Activated CD8-positive, alpha-beta memory T cell treated with anti-CD3 and anti-CD28 coated beads, Interleukin-2, amount 10 ng/mL, durations not matched to agents 7 days and 5 days (primary cell): Measurements from ENCODE around the gene BMERB1. TPM values are rescaled to one million over a fixed set of nuclear protein-coding genes. Genes with fewer than 3 reads are reported as not detected.

Experiments used
- ATAC-seq: fragments of 150-1000 bp; cut with Tn5 transposase; one replicate; pipeline ENCODE4 v1.10.0; 2021; ENCODE audit warnings: moderate library complexity
- CTCF ChIA-PET: fragments of 350-600 bp; sonication (Branson Sonifier 250); formaldehyde crosslinking; loops from one replicate; lab custom pipeline; 2021; ENCODE audit warnings: antibody characterized with exemption; lab: Charles Lee
- DNase-seq: peaks from one replicate; pipeline ENCODE4 v3.0.0-alpha.2; 2020
- H3K27ac Mint-ChIP-seq: one replicate; pipeline ENCODE4 v1.8.0; 2021; ENCODE audit warnings: mild to moderate bottlenecking, mixed read lengths
- H3K27me3 Mint-ChIP-seq: one replicate; pipeline ENCODE4 v1.8.0; 2021; ENCODE audit warnings: mixed read lengths
- H3K36me3 Mint-ChIP-seq: one replicate; pipeline ENCODE4 v1.8.0; 2021; ENCODE audit warnings: mild to moderate bottlenecking, mixed read lengths
- H3K4me1 Mint-ChIP-seq: one replicate; pipeline ENCODE4 v1.8.0; 2021; ENCODE audit warnings: mixed read lengths
- H3K4me3 Mint-ChIP-seq: one replicate; pipeline ENCODE4 v1.8.0; 2021; ENCODE audit warnings: mild to moderate bottlenecking, moderate library complexity, mixed read lengths
- H3K9me3 Mint-ChIP-seq: one replicate; pipeline ENCODE4 v1.8.0; 2022; ENCODE audit warnings: low read depth, mixed read lengths
- total RNA-seq, 2 experiments: library from RNA; stranded (reverse); gene quantifications; one replicate each; pipeline ENCODE4 v1.2.3, GENCODE V29; 2021

Gene BMERB1
- total RNA-seq, 2 experiments from 2014 or later: 4.5 to 11.9 TPM

DNA sequence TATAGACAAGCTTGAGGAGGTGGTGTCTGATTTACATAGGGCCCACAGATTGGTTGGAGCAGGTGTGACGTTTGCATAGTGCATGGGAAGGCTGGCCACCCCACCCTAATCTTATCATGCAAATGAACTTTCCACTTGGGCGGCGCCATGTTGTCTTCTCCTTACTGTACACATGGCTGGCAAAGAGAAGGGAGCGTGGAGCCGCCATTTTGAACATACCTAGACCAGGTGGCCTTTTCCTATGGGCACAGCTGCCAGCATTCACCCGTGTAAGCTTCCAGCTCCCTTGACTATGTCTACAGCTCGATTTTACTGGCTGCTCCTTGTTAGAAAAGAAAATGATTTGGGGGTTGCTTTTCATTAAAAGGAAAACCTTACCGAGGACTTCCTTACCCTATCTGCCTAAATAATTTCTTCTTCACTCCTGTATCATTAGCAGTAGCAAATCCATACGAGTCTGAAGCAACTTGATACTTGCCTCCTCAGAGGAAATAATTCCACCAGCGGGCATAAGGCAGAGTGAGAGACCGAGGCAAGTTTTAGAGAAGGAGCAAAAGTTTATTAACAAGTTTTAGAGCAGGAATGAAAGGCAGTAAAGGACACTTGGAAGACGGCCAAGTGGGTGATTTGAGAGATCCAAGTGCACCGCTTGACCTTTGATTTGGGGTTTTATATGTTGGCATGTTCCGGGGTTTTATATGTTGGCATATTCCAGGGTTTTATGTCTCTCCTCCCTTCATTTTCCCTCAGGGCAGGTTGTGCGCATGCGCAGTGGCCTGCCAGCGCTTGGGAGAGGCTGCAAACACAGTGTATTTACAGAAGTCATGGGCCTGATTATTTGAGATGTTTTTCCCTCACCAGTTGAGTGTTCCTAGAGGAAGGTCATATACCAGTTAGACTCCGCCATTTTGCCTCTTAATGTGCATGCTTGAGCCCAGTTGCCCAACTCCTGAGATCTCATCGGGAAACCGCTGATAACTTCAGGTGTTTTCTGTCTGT is 142.9 kb downstream of the BMERB1 start:
- Mint-ChIP-seq H3K36me3 (peaks cover 7% of the 10 kb centered on the region), H3K4me1 (peaks cover 4% of the 10 kb centered on the region), H3K4me3 (no peak overlapping the region), H3K27me3 (no peaks in the 10 kb centered on the region), H3K27ac (no peak overlapping the region), H3K9me3 (no peaks in the 10 kb centered on the region)
- DNase-seq (no peak), ATAC-seq (no peak)
- CTCF ChIA-PET: no interaction called here

DNA sequence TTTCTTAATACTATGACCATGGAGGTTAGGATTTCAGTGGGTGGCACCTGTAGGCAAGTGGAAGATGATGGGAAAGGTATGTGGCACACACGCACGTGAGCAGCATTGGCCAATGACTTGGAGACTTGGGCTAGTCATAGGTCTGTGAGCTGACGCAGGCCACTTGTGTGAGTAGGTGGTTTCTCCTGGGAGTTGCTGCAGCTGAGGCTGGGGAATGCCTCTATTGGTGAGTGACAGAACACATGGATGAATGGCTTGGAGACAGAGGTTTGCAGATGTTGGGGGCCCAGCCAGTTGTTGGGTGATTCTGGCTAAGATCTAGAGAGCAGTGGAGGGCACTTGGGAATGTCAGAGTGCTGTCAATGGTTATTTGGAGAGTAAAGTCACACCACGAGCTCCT is 144.4 kb downstream of the BMERB1 start:
- Mint-ChIP-seq H3K27ac (no peak overlapping the region), H3K4me3 (no peak overlapping the region), H3K4me1 (peaks cover 4% of the 10 kb centered on the region), H3K9me3 (no peaks in the 10 kb centered on the region), H3K36me3 (peaks cover 4% of the 10 kb centered on the region), H3K27me3 (no peaks in the 10 kb centered on the region)
- ATAC-seq (no peak), DNase-seq (no peak)
- CTCF ChIA-PET: no interaction called here

DNA sequence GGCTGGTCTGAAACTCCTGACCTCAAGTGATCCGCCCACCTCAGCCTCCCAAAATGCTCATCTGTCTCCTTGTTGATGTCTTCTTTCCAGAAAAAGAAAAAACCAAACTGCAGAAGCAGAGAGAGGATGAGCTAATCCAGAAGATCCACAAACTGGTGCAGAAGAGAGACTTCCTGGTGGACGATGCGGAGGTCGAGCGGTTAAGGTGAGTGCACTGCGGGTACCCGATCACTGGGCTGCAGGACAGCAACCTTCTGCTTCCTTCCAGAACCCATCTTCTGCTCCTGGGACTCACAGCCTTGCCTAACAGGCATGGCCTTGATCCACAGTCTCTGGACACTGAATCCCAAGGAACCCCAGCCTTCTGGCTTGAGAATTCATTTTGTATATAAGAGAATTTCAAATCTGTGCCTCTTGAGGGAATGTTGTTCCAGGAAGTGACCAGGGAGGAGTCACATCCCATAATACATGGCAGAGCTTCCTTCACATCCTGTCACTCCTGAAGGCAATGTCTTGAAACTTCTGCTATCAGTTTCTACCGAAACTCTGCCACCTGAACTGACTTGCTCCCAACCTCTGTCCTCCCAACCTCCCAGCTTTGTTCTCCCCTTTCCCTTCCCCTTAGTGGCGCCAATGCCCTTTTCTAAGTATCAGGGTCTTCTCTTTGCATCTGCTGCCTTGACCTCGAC is 146.9 kb downstream of the BMERB1 start:
- DNase-seq: no peak
- no peak overlapping the region for H3K4me3 Mint-ChIP-seq
- ATAC-seq: no peak
- H3K36me3 Mint-ChIP-seq: peaks cover 16% of the 10 kb centered on the region
- CTCF ChIA-PET: interaction anchor here (0.7 to 1.0 kb wide), 2 partner anchors 9 to 127 kb away, joined by 3 to 4 read pairs; no protein-coding TSS in a partner anchor
- H3K9me3 Mint-ChIP-seq: peaks cover 4% of the 10 kb centered on the region
- peaks cover 2% of the 10 kb centered on the region for H3K4me1 Mint-ChIP-seq
- no peaks in the 10 kb centered on the region for H3K27me3 Mint-ChIP-seq
- no peak overlapping the region for H3K27ac Mint-ChIP-seq

DNA sequence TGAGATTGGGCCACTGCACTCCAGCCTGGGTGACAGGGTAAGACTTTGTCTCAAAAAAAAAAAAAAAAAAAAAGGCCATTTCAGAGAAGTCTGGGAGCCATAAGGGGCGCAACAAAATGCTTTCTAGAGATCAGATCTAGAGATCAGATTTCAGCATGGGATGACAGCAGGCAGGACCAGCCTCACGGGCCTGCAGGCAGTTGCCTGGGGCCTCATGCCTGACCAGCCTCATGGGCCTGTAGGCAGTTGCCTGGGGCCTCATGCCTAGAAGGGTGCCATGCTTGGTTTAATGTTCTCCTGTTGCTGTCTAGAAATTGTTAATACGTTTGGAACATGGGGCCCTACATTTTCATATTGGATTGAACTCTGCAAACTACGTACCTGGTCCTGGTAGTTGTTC is 149.1 kb downstream of the BMERB1 start:
- no peaks in the 10 kb centered on the region for H3K27me3 Mint-ChIP-seq
- H3K4me3 Mint-ChIP-seq: no peak overlapping the region
- peaks cover 13% of the 10 kb centered on the region for H3K9me3 Mint-ChIP-seq
- DNase-seq: no peak
- H3K4me1 Mint-ChIP-seq: peaks cover 2% of the 10 kb centered on the region
- no peak overlapping the region for H3K27ac Mint-ChIP-seq
- peaks cover 33% of the 10 kb centered on the region for H3K36me3 Mint-ChIP-seq
- CTCF ChIA-PET: no interaction called here
- ATAC-seq: no peak

DNA sequence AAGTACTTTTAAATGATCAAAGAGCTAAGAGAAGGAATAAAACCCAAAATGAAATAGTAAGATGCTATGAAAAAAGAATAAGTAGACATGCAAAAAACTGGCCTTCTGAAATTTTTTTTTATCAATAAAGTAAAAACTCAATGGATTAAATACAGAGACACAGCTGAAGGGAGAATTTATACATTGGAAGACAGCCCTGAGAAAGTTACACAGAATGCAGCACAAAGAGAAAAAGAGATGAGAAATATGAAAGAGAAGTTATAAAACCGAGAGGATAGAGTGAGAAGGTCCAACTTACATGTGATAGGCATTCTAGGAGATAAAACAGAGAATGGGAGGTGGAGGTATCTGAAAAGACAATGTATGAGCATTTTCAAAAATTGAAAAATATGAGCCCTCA is 151.6 kb downstream of the BMERB1 start:
- H3K27ac Mint-ChIP-seq: peak overlapping the region; percentile 10
- DNase-seq: no peak
- ATAC-seq: no peak
- H3K4me1 Mint-ChIP-seq: peaks cover 13% of the 10 kb centered on the region
- no peak overlapping the region for H3K4me3 Mint-ChIP-seq
- CTCF ChIA-PET: no interaction called here
- H3K36me3 Mint-ChIP-seq: peaks cover 42% of the 10 kb centered on the region
- no peaks in the 10 kb centered on the region for H3K27me3 Mint-ChIP-seq
- peaks cover 13% of the 10 kb centered on the region for H3K9me3 Mint-ChIP-seq

DNA sequence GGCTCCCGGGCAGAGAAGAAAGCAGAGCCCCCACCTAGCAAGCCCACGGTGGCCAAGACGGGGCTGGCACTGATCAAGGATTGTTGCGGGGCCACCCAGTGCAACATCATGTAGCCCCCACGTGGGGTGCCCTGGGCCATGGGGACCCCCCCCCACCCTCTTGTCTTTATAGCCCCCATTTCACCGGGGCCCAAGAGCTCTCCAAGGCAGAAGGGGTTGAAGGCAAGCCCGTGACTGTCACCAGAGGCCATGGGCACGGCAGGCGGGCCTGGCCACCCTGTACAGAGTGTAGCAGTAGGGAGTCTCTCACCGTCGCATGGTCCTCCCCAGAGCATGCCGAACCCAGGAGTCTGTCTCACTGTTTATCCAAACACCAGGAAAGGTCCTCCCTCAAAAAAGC is 152.3 kb downstream of the BMERB1 start:
- H3K27me3 Mint-ChIP-seq: no peaks in the 10 kb centered on the region
- ATAC-seq (no peak), DNase-seq (no peak)
- H3K9me3 Mint-ChIP-seq: peaks cover 13% of the 10 kb centered on the region
- peaks cover 42% of the 10 kb centered on the region for H3K36me3 Mint-ChIP-seq
- CTCF ChIA-PET: no interaction called here
- peaks cover 19% of the 10 kb centered on the region for H3K4me1 Mint-ChIP-seq
- no peak overlapping the region for H3K4me3 Mint-ChIP-seq
- H3K27ac Mint-ChIP-seq: no peak overlapping the region

DNA sequence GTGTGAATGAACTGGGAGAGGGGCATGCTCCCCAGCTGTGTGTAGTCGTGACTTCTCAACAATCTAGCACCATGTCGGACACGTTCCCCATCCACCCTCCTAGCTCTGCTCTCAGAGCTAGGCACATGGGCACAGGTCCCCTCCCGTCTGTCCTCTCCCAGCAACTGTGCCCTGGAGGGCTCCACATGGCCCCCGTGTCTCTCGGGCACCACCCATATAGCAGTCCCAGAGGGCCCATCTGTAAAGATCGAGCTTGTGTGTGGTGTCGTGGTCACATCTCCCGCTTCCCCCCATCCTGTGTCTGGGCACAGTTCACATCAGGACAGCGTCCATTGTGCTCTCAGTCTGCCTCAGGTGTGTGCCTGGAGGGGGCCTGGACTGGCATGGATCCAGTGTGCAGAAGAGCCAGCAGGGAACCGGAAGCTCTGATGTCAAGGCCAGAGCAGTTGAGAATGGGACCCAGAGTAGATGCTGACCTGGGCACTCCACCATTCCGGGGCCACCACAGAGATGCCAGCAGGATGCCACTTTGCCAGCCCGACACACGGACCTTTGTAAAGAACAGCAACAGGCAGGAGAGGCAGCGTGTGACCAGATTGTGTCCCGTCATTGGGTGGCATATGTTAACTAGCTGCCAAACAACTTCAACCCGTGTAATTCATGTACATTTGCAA is 152.9 kb downstream of the BMERB1 start:
- CTCF ChIA-PET: no interaction called here
- Mint-ChIP-seq H3K27me3 (no peaks in the 10 kb centered on the region), H3K4me1 (peaks cover 21% of the 10 kb centered on the region), H3K4me3 (no peak overlapping the region), H3K27ac (no peak overlapping the region), H3K9me3 (peaks cover 13% of the 10 kb centered on the region), H3K36me3 (peaks cover 42% of the 10 kb centered on the region)
- ATAC-seq (no peak), DNase-seq (no peak)

DNA sequence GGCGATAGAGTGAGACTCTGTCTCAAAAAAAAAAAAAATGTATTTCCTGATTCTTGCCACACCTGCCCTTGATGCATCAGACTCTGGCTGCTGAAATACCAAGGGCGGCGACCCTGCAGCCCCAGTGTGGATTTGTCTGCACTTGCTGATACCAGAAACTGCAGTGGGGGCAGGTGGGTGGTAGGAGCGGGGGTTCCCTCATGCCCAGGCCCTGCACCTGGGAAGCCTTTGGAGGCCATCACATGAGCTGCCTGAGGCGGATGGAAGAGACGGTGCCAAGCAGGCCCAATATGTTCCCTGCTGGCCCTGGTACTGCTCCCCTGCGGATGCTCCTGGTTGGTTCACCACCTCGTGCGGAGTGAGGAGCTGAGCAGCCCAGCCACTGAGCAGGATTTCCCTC is 157.9 kb downstream of the BMERB1 start:
- no peak for DNase-seq
- ATAC-seq: no peak
- Mint-ChIP-seq H3K36me3 (peaks cover 44% of the 10 kb centered on the region), H3K4me1 (peaks cover 25% of the 10 kb centered on the region), H3K27ac (peak overlapping the region; percentile 48), H3K4me3 (no peak overlapping the region), H3K9me3 (peaks cover 4% of the 10 kb centered on the region), H3K27me3 (no peaks in the 10 kb centered on the region)
- CTCF ChIA-PET: interaction anchor here (0.7 to 1.5 kb wide), 2 partner anchors 51 to 165 kb away, joined by 3 read pairs; partner anchors contain the start of gene MARF1

DNA sequence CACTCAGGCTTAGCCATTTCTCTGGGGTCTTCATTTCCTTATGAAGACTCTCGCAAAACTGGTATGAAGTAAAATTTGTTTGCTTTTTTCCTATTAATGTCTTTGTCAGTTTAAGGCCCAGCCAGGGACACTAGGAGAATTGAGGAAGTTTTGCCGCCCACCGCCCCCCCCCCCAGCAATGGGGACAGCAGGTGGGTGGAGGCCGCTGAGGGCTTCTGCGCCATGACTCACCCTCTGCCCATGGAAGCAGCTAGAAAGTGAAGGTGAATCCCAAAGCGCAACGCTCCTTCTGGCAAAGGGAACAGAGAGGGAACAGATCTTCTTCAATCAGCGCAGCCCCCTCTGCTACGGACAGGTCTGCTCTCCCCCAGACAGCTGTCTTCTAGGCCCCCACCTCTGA is 158.8 kb downstream of the BMERB1 start:
- ATAC-seq (no peak), DNase-seq (no peak)
- CTCF ChIA-PET: interaction anchor here (0.7 to 1.5 kb wide), 2 partner anchors 50 to 166 kb away, joined by 3 read pairs; partner anchors contain the start of gene MARF1
- H3K4me1 Mint-ChIP-seq: peaks cover 25% of the 10 kb centered on the region
- peaks cover 36% of the 10 kb centered on the region for H3K36me3 Mint-ChIP-seq
- no peaks in the 10 kb centered on the region for H3K27me3 Mint-ChIP-seq
- no peaks in the 10 kb centered on the region for H3K9me3 Mint-ChIP-seq
- H3K27ac Mint-ChIP-seq: no peak overlapping the region
- no peak overlapping the region for H3K4me3 Mint-ChIP-seq

DNA sequence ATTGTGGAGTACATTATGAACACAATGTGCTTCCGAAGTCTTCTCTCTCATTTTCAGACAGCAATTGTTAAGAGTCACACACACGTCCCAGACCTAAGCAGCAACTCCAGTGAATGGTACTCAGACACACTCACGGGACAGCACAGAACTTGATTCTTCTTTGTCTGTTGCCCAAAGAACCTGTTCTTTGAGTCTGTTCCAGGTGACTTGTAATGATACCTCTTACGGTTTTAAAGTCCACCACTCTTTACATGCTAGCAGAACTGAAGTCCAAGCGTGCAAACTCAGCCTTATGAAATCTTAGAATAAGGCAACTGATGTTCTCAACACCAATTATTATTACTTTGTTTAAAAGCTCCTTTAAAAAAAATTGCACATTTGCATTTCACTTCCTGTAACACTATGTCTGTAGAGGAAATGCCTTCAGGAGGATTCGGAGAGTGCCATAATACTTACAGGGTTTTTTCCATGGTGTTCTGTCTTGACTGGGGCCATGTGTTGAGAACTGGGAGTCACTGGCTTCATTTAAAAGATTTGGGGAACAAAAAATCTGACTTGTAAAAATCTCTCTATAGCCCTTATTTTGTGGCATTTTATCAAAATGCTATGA is 160.4 kb downstream of the BMERB1 start:
- Mint-ChIP-seq H3K36me3 (peaks cover 30% of the 10 kb centered on the region), H3K27me3 (no peaks in the 10 kb centered on the region), H3K9me3 (no peaks in the 10 kb centered on the region), H3K4me3 (no peak overlapping the region), H3K27ac (no peak overlapping the region), H3K4me1 (peaks cover 23% of the 10 kb centered on the region)
- DNase-seq (no peak), ATAC-seq (no peak)
- CTCF ChIA-PET: no interaction called here

DNA sequence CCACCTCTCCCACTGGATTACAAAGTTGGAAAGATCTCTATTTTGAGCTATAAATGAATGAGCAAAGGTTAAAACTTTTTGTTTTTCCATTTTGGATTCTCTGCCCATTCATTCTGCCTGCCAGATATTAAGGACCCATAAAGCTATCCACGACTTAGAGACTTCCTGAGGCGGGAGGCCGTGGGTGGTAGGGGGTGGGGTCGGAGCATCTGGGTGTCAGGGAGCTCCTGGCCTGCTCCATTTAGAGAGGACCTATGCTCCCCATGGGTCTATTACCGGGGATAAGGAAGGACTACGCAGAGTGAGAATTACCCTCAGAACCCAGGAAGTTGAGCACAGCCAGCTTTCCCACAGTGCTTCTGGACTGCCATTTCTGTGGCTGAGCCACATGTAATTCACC is 162.7 kb downstream of the BMERB1 start:
- H3K9me3 Mint-ChIP-seq: no peaks in the 10 kb centered on the region
- DNase-seq (no peak), ATAC-seq (no peak)
- H3K27me3 Mint-ChIP-seq: no peaks in the 10 kb centered on the region
- H3K36me3 Mint-ChIP-seq: peaks cover 47% of the 10 kb centered on the region
- no peak overlapping the region for H3K4me3 Mint-ChIP-seq
- H3K27ac Mint-ChIP-seq: no peak overlapping the region
- CTCF ChIA-PET: no interaction called here
- H3K4me1 Mint-ChIP-seq: peaks cover 8% of the 10 kb centered on the region

DNA sequence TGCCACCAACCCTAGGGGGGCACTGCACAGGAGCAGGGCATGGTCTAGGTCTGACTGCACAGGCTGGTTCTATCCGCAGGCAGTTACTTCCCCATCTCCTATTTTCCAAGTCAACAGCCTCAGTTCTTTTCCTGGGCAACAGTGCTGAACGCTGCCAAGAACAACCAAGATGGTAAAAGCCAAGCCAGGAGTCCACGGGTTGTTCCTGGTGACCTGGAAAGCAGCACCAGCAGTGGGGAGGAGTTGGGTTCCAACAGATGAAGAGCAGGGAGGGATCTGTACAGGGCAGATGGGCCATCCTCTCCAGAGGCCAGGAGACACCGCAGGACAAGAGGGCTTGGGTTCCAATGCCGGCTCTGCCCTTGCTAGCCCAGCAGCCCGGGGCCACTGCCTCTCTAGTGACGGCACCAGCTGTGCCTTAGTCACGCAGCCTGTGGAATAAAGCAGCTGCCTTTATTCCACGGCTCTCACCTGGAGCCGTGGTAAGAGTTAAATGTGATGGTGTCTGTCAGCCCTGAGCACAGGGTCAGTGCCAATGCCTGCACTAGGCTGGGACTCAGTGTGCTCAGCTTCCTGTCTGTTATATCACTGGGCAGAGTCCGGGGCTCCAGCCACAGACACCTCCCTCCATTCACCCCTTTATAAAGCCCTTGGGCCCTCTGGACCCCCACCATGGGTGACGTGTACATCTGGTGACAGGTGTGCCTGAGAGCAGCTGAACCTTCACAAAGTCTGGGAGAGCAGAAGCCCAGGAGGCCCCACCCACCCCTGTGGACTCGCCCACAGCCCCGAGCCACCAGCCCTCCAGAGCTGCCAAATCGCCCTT is 163.6 kb downstream of the BMERB1 start:
- Mint-ChIP-seq H3K4me3 (no peak overlapping the region), H3K4me1 (peaks cover 2% of the 10 kb centered on the region), H3K27me3 (no peaks in the 10 kb centered on the region), H3K36me3 (peaks cover 52% of the 10 kb centered on the region), H3K9me3 (no peaks in the 10 kb centered on the region), H3K27ac (no peak overlapping the region)
- DNase-seq (no peak), ATAC-seq (no peak)
- CTCF ChIA-PET: no interaction called here
